Esophagus squamous epithelium (tissue), 4 donors: ENCODE data around the gene FAM186B.

Experiments used
- CTCF ChIP-seq, 6 experiments: fragments of 450-650 bp in 4 of 6; fragments of 200-600 bp in 2 of 6; sonication (generic) in 2 of 6; IDR thresholded peaks; one replicate each; pipeline ENCODE4 v1.5.1; 2016 to 2019; ENCODE audit warnings: antibody characterized with exemption in 6 of 6, mild to moderate bottlenecking in 4 of 6, moderate library complexity in 4 of 6
- POLR2A ChIP-seq, 4 donors: fragments of 450-650 bp; IDR thresholded peaks; one replicate each; pipeline ENCODE4 v1.6.1; 2017; ENCODE audit warnings: antibody characterized with exemption in 4 of 4, mild to moderate bottlenecking in 4 of 4, moderate library complexity in 3 of 4

GRCh38 chr12:49604856-49605255 lies 583 bp downstream of the FAM186B start:
- TF ChIP-seq CTCF (IDR thresholded peaks at IDR 0.05) (no peak), POLR2A (IDR thresholded peaks at IDR 0.05) (no peak)
